ENCODE data around the gene ESPNL. TPM values are rescaled to one million over a fixed set of nuclear protein-coding genes. Genes with fewer than 3 reads are reported as not detected.

ESPNL gene
- total and polyA plus RNA-seq, 7 donors = 0.04 to 0.32 (median 0.16) TPM; not detected in 1

DNA sequence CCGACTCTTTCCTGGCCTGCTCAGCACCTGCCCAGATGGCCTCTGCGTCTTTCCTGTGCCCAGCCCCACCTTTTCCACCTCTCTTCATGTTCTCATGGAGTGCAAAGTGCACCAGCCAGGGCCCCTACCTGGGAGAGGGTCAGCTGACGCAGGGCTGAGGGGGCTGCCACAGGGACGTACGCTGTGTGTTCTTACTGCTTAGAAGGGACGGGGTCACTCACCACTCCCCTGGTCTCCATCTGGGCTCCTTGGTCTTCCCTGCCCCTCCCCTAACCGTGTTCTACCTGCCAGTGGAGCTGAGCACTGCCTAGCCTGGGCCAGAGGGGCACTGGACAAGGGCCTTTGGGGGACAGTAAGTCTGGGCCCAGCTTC lies 67.2 kb downstream of the ESPNL start:
- intact Hi-C loops (cut with DNase I) = no loop called here
- no peak overlapping the region for H3K4me3 ChIP-seq
- H3K36me3 ChIP-seq (ENCODE audit: insufficient read depth in 1 of 2, low read depth in 1 of 2) = peaks cover 3 to 51% of the 10 kb centered on the region in 2 donors
- DNase-seq = no peak
- 83 to 85% (median 84%) methylated on average over 7 of the region's 7 CpGs for WGBS, 3 donors
- H3K9me3 ChIP-seq = no peaks in the 10 kb centered on the region
- peaks cover 0 to 6% (median 0%) of the 10 kb centered on the region in 3 donors for H3K27me3 ChIP-seq (ENCODE audit: insufficient read depth in 3 of 3, low read length in 2 of 3)
- peak overlapping the region; percentile 9 for H3K27ac ChIP-seq
- TF ChIP-seq, protein P1, sequence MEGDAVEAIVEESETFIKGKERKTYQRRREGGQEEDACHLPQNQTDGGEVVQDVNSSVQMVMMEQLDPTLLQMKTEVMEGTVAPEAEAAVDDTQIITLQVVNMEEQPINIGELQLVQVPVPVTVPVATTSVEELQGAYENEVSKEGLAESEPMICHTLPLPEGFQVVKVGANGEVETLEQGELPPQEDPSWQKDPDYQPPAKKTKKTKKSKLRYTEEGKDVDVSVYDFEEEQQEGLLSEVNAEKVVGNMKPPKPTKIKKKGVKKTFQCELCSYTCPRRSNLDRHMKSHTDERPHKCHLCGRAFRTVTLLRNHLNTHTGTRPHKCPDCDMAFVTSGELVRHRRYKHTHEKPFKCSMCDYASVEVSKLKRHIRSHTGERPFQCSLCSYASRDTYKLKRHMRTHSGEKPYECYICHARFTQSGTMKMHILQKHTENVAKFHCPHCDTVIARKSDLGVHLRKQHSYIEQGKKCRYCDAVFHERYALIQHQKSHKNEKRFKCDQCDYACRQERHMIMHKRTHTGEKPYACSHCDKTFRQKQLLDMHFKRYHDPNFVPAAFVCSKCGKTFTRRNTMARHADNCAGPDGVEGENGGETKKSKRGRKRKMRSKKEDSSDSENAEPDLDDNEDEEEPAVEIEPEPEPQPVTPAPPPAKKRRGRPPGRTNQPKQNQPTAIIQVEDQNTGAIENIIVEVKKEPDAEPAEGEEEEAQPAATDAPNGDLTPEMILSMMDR (IDR thresholded peaks at IDR 0.05) = no peak
- ATAC-seq = no peak
- peaks cover 9% of the 10 kb centered on the region for H3K4me1 ChIP-seq

DNA sequence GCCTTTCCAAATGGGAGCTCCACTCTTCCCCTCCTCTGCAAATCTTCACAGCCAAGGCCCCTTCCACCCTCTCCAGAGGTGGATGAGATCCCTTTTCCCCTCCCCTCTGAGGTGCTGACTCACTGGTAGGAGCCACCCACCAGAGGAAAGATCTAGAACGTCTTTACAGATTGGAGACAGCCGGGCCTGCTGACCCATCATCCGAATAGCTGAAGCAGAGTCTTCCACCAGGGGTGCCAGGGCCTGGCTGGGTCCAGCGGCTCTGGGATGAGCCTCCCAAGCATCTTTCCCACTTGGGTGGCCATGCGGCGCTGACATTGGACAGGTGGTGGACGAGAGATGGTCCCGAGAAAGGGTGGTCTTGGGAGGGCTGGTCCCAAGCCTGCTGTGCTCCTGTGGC lies 67.6 kb downstream of the ESPNL start:
- H3K4me3 ChIP-seq = no peak overlapping the region
- H3K36me3 ChIP-seq (ENCODE audit: insufficient read depth in 1 of 2, low read depth in 1 of 2) = peaks cover 3 to 55% of the 10 kb centered on the region in 2 donors
- 70 to 72% (median 72%) methylated on average over 8 of the region's 8 CpGs for WGBS, 3 donors
- no peaks in the 10 kb centered on the region for H3K9me3 ChIP-seq
- TF ChIP-seq, protein P1 (IDR thresholded peaks at IDR 0.05) = no peak
- DNase-seq = no peak
- no peak overlapping the region for H3K27ac ChIP-seq
- peaks cover 0 to 6% (median 0%) of the 10 kb centered on the region in 3 donors for H3K27me3 ChIP-seq (ENCODE audit: insufficient read depth in 3 of 3, low read length in 2 of 3)
- H3K4me1 ChIP-seq = peaks cover 9% of the 10 kb centered on the region
- intact Hi-C loops (cut with DNase I) = no loop called here
- no peak for ATAC-seq

DNA sequence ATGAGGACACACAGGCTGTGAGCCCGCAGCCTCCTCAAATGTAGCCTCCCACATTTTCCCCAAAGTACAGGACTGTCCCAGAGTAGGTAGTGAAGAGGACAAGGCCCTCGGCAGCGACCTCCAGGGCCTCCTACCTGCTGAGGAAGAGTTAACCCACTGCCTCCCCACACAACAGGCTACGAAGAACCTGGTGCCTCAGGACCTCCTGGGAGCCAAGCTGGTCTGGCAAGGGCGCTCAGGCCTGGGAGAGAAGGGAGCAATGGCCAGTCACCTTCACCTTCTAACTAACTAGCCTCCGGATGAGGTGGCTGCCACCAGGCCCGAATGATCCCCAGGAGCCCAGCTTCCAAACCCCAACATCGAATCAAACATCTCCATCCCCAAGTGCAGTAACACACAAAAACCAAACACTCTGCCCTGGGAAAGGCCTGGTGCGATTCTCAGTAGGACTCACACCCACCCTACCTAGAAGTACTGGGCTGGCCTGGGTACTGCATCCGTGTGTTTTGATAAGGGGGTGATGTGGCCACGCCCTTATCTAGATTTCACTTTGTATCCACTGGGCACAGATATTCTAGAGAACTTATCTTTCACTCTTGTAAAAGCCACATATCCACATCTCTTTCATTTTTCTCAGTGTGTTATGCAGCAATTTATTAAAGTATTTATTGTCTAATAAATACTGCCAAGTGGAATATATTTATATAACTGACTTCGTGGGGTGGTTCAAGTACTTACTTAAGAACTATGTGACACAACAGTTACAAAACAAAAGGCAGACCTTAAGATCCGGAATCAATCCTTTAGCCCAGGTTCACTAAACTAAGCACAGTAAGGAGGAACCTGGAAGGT lies 68.3 kb downstream of the ESPNL start:
- H3K27ac ChIP-seq = no peak overlapping the region
- no peak overlapping the region for H3K4me3 ChIP-seq
- peaks cover 9% of the 10 kb centered on the region for H3K4me1 ChIP-seq
- DNase-seq (no peak), ATAC-seq (no peak)
- 85 to 87% (median 86%) methylated on average over 13 of the region's 13 CpGs for WGBS, 3 donors
- H3K9me3 ChIP-seq = no peaks in the 10 kb centered on the region
- H3K27me3 ChIP-seq (ENCODE audit: insufficient read depth in 3 of 3, low read length in 2 of 3) = peaks cover 0 to 6% (median 0%) of the 10 kb centered on the region in 3 donors
- H3K36me3 ChIP-seq (ENCODE audit: insufficient read depth in 1 of 2, low read depth in 1 of 2) = peaks cover 3 to 61% of the 10 kb centered on the region in 2 donors
- intact Hi-C loops (cut with DNase I) = no loop called here
- TF ChIP-seq, protein P1 (IDR thresholded peaks at IDR 0.05) = no peak

DNA sequence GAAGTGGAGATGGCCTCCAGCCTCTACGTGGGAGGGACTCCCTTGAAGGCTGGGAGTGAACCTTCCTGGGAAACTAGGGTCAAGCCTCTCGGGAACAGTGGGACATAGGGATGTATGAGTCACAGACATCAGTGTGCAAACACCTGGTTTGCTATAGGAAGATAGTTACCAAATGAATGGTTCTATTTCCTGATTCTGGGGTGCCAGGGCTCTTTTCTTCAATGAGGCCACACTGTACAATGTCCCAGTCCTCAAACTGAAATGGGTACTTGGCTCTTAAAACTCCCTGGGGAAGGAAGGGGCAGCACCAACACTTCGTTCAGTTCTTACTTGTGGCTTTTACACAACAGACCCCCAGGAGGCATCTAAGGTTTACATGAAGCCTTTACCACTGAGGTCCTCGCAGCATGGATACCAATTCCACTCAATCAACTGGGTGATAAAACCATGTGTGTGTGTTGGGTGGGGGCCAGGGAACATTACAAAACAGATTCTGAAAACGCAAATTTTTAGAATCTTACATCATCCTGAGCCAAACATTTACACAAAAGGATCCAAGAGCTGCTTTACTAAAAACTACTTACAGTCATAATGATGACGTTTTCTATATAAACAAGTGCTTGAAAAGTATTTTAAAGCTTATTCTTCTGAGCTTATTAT lies 69.0 kb downstream of the ESPNL start:
- peaks cover 0 to under 1% (median 0%) of the 10 kb centered on the region in 3 donors for H3K27me3 ChIP-seq (ENCODE audit: insufficient read depth in 3 of 3, low read length in 2 of 3)
- H3K36me3 ChIP-seq (ENCODE audit: insufficient read depth in 1 of 2, low read depth in 1 of 2) = peaks cover 3 to 69% of the 10 kb centered on the region in 2 donors
- peaks cover 9% of the 10 kb centered on the region for H3K4me1 ChIP-seq
- no peaks in the 10 kb centered on the region for H3K9me3 ChIP-seq
- peak overlapping the region; percentile 19 for H3K27ac ChIP-seq
- ATAC-seq (no peak), DNase-seq (peak; percentile 47 to 60)
- intact Hi-C loops (cut with DNase I) = no loop called here
- H3K4me3 ChIP-seq = no peak overlapping the region
- TF ChIP-seq, protein P1 (IDR thresholded peaks at IDR 0.05) = no peak
- WGBS, 3 donors = 60 to 69% (median 61%) methylated on average over 6 of the region's 6 CpGs

Measured in psoas muscle (tissue), 8 donors.